ENCODE measurements around the gene RIPK4.
"Not testable (repeated sequence)": the region's sequence is repeated elsewhere in the genome, so short reads cannot be mapped to it uniquely, and the experiment has no call there.

The RIPK4 gene

GRCh38 chr21:41794600-41794999 is 27.7 kb upstream of the RIPK4 start:
- DNase-seq (ENCODE audit: low read depth): no peak

- no peak for DNase-seq (ENCODE audit: low read depth)
These were observed 25.9 kb upstream of the RIPK4 start for GRCh38 chr21:41792711-41793110.

DNA sequence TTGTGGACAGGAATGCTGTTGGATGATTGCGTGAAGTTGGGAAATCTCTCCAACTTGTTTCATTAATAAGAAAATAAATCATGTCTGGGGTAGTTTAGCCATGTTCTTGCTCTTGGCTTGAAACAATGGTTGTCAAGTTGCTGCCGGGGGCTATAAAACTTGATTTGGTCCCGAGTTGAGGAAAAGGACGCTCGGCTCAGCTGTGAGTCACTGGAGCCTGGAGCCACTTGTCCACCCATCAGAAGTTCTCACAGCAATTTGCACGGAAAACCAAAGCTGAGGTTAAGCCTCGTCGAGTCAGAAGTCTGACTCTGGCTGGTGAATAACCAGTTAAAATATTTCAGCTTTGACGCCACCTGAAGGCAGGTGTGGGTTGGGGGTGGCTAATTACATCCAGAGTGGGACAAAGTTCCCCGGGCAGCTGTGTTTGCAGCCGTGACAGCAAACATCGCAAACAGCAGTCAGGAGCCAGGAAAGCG is 19.7 kb upstream of the RIPK4 start:
- no peak for DNase-seq (ENCODE audit: low read depth)

- not testable (repeated sequence) for DNase-seq (ENCODE audit: low read depth)
These were observed 18.4 kb upstream of the RIPK4 start for GRCh38 chr21:41785262-41785661.

GRCh38 chr21:41784456-41785102 is 17.7 kb upstream of the RIPK4 start:
- no peak for DNase-seq (ENCODE audit: low read depth)

- no peak for DNase-seq (ENCODE audit: low read depth)
These were observed 16.8 kb upstream of the RIPK4 start for GRCh38 chr21:41783476-41784180.

DNA sequence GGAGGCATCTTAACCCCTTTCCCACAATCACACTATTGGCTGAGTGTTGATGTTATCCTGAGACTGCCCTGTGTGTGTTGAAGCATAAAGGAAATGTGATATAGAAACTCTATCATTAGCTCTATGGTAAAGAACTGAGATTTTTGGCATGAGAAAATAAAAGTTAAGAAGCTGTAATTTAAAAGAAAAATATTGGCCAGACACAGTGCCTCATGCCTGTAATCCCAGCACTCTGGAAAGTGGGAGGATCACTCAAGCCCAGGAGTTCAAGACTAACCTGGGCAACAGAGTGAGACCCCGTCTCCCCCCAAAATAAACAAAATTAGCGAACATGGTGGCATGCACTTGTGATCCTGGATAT is 14.2 kb upstream of the RIPK4 start:
- DNase-seq (ENCODE audit: low read depth): no peak

DNA sequence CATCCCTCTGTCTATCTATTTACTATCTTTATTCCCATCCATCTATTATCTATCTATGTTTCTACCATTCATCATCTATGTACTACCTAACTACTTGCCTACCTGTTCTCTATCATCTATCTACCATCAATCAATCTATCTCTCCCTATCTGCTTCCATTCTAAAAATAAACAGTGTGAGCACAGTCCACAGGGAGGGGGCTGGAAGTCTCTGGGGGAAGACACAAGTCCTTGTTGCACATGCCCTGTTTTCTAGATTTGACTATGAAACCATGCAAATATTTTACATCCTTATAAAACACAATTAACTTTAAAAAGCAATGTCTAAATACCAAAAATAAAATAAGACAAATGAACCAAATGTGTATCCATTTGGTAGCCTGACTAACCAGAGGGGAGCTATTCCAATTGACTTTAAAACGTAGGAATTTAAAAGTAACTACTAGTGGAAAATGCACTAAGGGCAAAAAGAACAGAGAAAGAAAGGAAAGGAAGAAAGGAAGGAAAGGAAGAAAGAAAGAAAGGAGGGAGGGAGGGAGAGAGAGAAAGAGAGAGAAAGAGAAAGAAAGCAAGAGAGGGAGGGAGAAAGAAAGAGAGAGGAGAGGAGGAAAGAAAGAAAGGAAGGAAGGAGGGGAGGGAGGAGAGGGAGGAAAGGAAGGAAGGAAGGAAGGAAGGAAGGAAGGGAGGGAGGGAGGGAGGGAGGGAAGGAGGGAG is 13.6 kb upstream of the RIPK4 start:
- DNase-seq (ENCODE audit: low read depth): no peak

- DNase-seq (ENCODE audit: low read depth): no peak
These were observed 12.8 kb upstream of the RIPK4 start for GRCh38 chr21:41779659-41780058.

GRCh38 chr21:41778930-41779600 is 12.2 kb upstream of the RIPK4 start:
- no peak for DNase-seq (ENCODE audit: low read depth)

DNA sequence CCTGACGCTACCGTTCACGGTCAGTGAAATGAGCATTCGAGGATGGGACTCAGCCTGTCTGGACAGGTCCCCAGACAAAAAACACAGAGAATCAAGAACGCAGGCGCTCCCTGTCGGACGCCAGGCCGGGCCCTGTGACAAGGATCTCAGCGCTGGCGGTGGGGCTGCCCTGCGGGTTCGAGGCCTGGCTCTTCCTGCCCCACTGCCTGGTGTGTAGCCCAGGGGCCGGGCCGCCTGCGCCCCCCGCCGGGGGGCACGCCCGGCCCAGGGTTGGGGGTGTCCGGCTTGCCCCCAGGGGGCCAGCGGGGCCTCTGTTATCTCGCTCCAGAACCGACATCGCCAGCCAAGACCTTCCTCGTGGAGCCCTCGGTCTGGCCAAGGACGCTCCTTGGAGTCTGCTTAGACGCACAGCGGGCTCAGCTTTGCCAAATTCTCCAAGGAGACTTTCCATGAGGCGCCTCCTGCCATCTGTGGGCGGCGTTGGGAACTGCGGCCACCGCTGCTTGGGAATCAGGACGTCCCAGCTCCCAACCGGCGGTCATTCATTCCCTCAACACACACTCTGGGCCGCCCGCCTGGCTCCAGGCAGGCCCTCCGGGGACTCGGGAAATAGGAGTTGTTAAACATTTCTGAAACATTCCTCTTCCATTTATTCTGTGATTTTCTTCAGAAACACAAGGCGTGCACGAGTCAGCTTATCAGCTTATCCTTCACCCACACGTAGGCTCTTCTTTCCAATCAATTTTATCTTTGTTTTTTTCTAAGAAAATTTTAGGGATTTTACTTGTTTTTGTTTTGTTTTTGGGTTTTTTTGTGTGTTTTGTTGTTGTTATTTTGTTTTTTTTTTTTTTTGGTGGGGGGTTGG is 11.3 kb upstream of the RIPK4 start:
- no peak for DNase-seq (ENCODE audit: low read depth)

- DNase-seq (ENCODE audit: low read depth): no peak
These were observed 9.9 kb upstream of the RIPK4 start for GRCh38 chr21:41776778-41777177.

DNA sequence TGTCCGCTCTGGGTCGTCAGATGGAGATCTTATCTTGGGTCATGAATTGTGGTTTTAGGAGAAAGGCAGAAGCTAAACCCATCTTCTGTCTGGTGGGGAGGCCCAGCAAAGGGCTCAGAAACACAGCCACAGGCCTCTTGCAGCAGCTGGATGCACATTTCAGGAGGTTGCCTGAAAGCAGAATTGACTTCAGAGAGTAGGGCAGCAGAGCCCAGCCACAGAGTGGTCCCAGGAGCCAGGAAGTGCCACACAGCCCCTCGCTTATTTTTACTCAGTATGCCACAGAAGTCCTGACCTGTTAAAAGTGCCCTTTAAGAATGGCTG is 8.3 kb upstream of the RIPK4 start:
- no peak for DNase-seq (ENCODE audit: low read depth)

GRCh38 chr21:41774467-41775148 is 7.8 kb upstream of the RIPK4 start:
- DNase-seq (ENCODE audit: low read depth): no peak

DNA sequence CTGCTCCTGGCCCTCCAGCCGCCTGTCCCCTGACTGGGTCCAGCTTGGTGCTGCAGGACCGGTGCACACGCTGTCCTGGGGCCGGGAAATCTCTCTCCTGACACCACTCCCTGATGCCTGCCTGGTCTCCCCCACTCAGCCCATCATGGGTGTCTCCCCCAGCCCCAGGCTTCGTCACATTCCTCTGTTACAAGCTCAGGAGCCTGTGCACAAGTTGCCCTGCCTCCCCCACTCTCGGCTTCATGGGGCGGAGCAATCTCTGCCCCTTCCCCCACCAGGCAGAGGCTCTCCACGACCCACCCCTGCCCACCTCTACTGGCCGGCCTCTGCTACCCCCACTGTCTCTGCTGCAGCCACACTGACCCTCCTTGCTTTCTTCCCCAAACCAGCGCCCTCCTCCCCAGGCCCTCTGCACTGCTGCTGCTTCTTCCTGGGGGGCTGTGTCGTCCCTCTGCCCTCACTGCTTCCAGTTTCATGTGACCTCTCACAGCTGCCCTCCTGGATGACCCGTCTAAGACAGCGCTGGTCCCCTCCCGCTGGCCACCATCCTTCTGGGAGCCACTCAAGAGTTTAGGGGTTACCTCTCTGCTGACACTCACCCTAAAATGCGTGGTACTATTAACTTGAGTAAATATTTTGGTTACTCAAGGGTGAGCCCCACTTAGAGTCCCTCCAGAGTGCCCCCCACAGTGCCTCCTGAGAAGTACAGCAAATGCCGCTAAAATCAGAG is 5.7 kb upstream of the RIPK4 start:
- DNase-seq (ENCODE audit: low read depth): no peak

- no peak for DNase-seq (ENCODE audit: low read depth)
These were observed 4.7 kb upstream of the RIPK4 start for GRCh38 chr21:41771625-41771945.

- DNase-seq (ENCODE audit: low read depth): no peak
These were observed 4.2 kb upstream of the RIPK4 start for GRCh38 chr21:41770901-41771624.

- DNase-seq (ENCODE audit: low read depth): no peak
These were observed 3.1 kb upstream of the RIPK4 start for GRCh38 chr21:41769933-41770332.

DNA sequence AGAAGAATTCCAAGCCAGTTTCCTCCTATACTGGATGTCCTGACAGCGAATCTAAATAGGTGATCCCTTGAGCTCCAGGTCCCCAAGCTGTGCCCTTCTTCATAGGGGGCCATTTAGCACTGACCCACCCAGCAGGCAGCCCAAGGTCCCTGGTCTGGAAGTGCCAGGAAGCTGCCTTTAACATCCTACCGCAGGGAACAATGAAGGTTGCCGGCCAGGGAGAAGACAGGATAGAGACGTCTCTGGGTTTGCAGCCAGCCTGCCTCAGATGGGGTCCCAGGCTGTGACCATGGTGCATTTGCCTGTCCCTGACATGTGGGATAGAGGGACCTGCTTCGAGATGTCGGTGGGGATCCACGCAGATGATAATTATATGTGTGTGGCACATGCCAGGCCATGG is 2.7 kb upstream of the RIPK4 start:
- no peak for DNase-seq (ENCODE audit: low read depth)

- DNase-seq (ENCODE audit: low read depth): no peak
These were observed 2.3 kb upstream of the RIPK4 start for GRCh38 chr21:41769111-41769510.
